ENCODE measurements around the gene ZNF80. TPM values are rescaled to one million over a fixed set of nuclear protein-coding genes. Genes with fewer than 3 reads are reported as not detected.

ZNF80 gene
- total RNA-seq, 2 experiments from 2014 or later: 0.16 to 0.17 TPM

- Histone ChIP-seq H3K27me3 (ENCODE audit: control insufficient read depth in 1 of 2, insufficient read depth in 2 of 2, low read length in 2 of 2) (no peaks in the 10 kb centered on the region), H3K27ac (ENCODE audit: low read depth in 1 of 2, low read length in 2 of 2) (no peak overlapping the region), H3K9me3 (ENCODE audit: control insufficient read depth in 1 of 2, insufficient read depth in 1 of 2, low read length in 2 of 2) (peaks cover 0 to 7% of the 10 kb centered on the region in 2 experiments), H3K4me1 (ENCODE audit: insufficient read depth, low read length) (no peaks in the 10 kb centered on the region), H3K36me3 (ENCODE audit: insufficient read depth, low read length) (no peaks in the 10 kb centered on the region), H3K4me3 (ENCODE audit: low read length) (no peak overlapping the region)
- DNase-seq (no peak), ATAC-seq (ENCODE audit: poor library complexity) (no peak)
- Mint-ChIP-seq H3K4me1 (ENCODE audit: low read depth) (no peaks in the 10 kb centered on the region), H3K4me3 (no peak overlapping the region), H3K27me3 (no peaks in the 10 kb centered on the region), H3K9me3 (peaks cover 17% of the 10 kb centered on the region), H3K36me3 (ENCODE audit: low read depth) (peaks cover 8% of the 10 kb centered on the region), H3K27ac (no peak overlapping the region)
- intact Hi-C loops (cut with DNase I, micrococcal nuclease): no loop called here
- TF ChIP-seq CTCF (IDR thresholded peaks at IDR 0.05): no peak
- ChIA-PET POLR2A (no interaction called here), CTCF (no interaction called here)
Observed at GRCh38 chr3:114272271-114272670, 34.9 kb upstream of the ZNF80 start.

- intact Hi-C loops (cut with DNase I, micrococcal nuclease): no loop called here
- no peak overlapping the region for H3K4me3 Mint-ChIP-seq
- H3K27me3 Mint-ChIP-seq: no peaks in the 10 kb centered on the region
- H3K9me3 ChIP-seq (ENCODE audit: control insufficient read depth in 1 of 2, insufficient read depth in 1 of 2, low read length in 2 of 2): peaks cover 0 to 7% of the 10 kb centered on the region in 2 experiments
- H3K27ac ChIP-seq (ENCODE audit: low read depth in 1 of 2, low read length in 2 of 2): no peak overlapping the region
- no peak for DNase-seq
- H3K4me3 ChIP-seq (ENCODE audit: low read length): no peak overlapping the region
- no peaks in the 10 kb centered on the region for H3K4me1 ChIP-seq (ENCODE audit: insufficient read depth, low read length)
- peaks cover 17% of the 10 kb centered on the region for H3K9me3 Mint-ChIP-seq
- TF ChIP-seq CTCF (IDR thresholded peaks at IDR 0.05): no peak
- POLR2A ChIA-PET: interaction anchor here (1.4 kb wide), 1 partner anchor 55 kb away, joined by 3 read pairs; no protein-coding TSS in a partner anchor
- CTCF ChIA-PET: no interaction called here
- H3K27me3 ChIP-seq (ENCODE audit: control insufficient read depth in 1 of 2, insufficient read depth in 2 of 2, low read length in 2 of 2): no peaks in the 10 kb centered on the region
- no peak overlapping the region for H3K27ac Mint-ChIP-seq
- H3K4me1 Mint-ChIP-seq (ENCODE audit: low read depth): no peaks in the 10 kb centered on the region
- ATAC-seq (ENCODE audit: poor library complexity): no peak
- no peaks in the 10 kb centered on the region for H3K36me3 ChIP-seq (ENCODE audit: insufficient read depth, low read length)
- H3K36me3 Mint-ChIP-seq (ENCODE audit: low read depth): peaks cover 8% of the 10 kb centered on the region
Observed at GRCh38 chr3:114270019-114270418, 32.6 kb upstream of the ZNF80 start.

- Mint-ChIP-seq H3K4me3 (no peak overlapping the region), H3K27ac (no peak overlapping the region), H3K36me3 (ENCODE audit: low read depth) (no peaks in the 10 kb centered on the region), H3K27me3 (no peaks in the 10 kb centered on the region), H3K4me1 (ENCODE audit: low read depth) (no peaks in the 10 kb centered on the region), H3K9me3 (peaks cover 2% of the 10 kb centered on the region)
- no peaks in the 10 kb centered on the region for H3K27me3 ChIP-seq (ENCODE audit: control insufficient read depth in 1 of 2, insufficient read depth in 2 of 2, low read length in 2 of 2)
- POLR2A ChIA-PET: no interaction called here
- TF ChIP-seq CTCF (IDR thresholded peaks at IDR 0.05): no peak
- H3K9me3 ChIP-seq (ENCODE audit: control insufficient read depth in 1 of 2, insufficient read depth in 1 of 2, low read length in 2 of 2): no peaks in the 10 kb centered on the region
- H3K27ac ChIP-seq (ENCODE audit: low read depth in 1 of 2, low read length in 2 of 2): no peak overlapping the region
- H3K4me3 ChIP-seq (ENCODE audit: low read length): no peak overlapping the region
- CTCF ChIA-PET: no interaction called here
- DNase-seq: no peak
- no peaks in the 10 kb centered on the region for H3K36me3 ChIP-seq (ENCODE audit: insufficient read depth, low read length)
- intact Hi-C loops (cut with DNase I, micrococcal nuclease): no loop called here
- H3K4me1 ChIP-seq (ENCODE audit: insufficient read depth, low read length): no peaks in the 10 kb centered on the region
- ATAC-seq (ENCODE audit: poor library complexity): no peak
Observed at GRCh38 chr3:114260152-114260551, 22.8 kb upstream of the ZNF80 start.

All from CD4-positive, alpha-beta T cell (primary cell).